ENCODE results near the gene ZNF710. TPM values are rescaled to one million over a fixed set of nuclear protein-coding genes. Genes with fewer than 3 reads are reported as not detected.

ZNF710 gene
- polyA plus RNA-seq, 1 experiment: 2.0 TPM

- Histone ChIP-seq H3K36me3 (ENCODE audit: control insufficient read depth, insufficient read depth, low read length) (no peaks in the 10 kb centered on the region), H3K4me3 (ENCODE audit: low read depth, low read length) (no peak overlapping the region), H3K27me3 (ENCODE audit: control insufficient read depth, insufficient read depth, low read length) (no peaks in the 10 kb centered on the region)
- CTCF ChIA-PET: interaction anchor here (0.7 kb wide), 1 partner anchor 41 kb away, joined by 3 read pairs; no protein-coding TSS in a partner anchor
- no peak for DNase-seq (ENCODE audit: low read depth)
- no peak for TF ChIP-seq CTCF (IDR thresholded peaks at IDR 0.05; ENCODE audit: insufficient read depth, low read depth, low read length)
- POLR2A ChIA-PET: no interaction called here
These were observed 29.3 kb downstream of the ZNF710 start for GRCh38 chr15:90030376-90030775.

GRCh38 chr15:90031231-90031791 is 30.2 kb downstream of the ZNF710 start:
- TF ChIP-seq CTCF (IDR thresholded peaks at IDR 0.05; ENCODE audit: insufficient read depth, low read depth, low read length): no peak
- Histone ChIP-seq H3K36me3 (ENCODE audit: control insufficient read depth, insufficient read depth, low read length) (no peaks in the 10 kb centered on the region), H3K4me3 (ENCODE audit: low read depth, low read length) (no peak overlapping the region), H3K27me3 (ENCODE audit: control insufficient read depth, insufficient read depth, low read length) (no peaks in the 10 kb centered on the region)
- no peak for DNase-seq (ENCODE audit: low read depth)
- POLR2A ChIA-PET: no interaction called here
- CTCF ChIA-PET: interaction anchor here (0.6 to 0.8 kb wide), 2 partner anchors 15 to 177 kb away, joined by 3 read pairs; no protein-coding TSS in a partner anchor

- DNase-seq (ENCODE audit: low read depth): no peak
- CTCF ChIA-PET: interaction anchor here (0.9 to 1.3 kb wide), 3 partner anchors 20 to 110 kb away, joined by 3 read pairs; no protein-coding TSS in a partner anchor
- Histone ChIP-seq H3K36me3 (ENCODE audit: control insufficient read depth, insufficient read depth, low read length) (no peaks in the 10 kb centered on the region), H3K4me3 (ENCODE audit: low read depth, low read length) (no peak overlapping the region), H3K27me3 (ENCODE audit: control insufficient read depth, insufficient read depth, low read length) (no peaks in the 10 kb centered on the region)
- TF ChIP-seq CTCF (IDR thresholded peaks at IDR 0.05; ENCODE audit: insufficient read depth, low read depth, low read length): no peak
- POLR2A ChIA-PET: no interaction called here
These were observed 31.9 kb downstream of the ZNF710 start for GRCh38 chr15:90033006-90033405.

GRCh38 chr15:90033448-90033847 is 32.3 kb downstream of the ZNF710 start:
- Histone ChIP-seq H3K36me3 (ENCODE audit: control insufficient read depth, insufficient read depth, low read length) (no peaks in the 10 kb centered on the region), H3K27me3 (ENCODE audit: control insufficient read depth, insufficient read depth, low read length) (no peaks in the 10 kb centered on the region), H3K4me3 (ENCODE audit: low read depth, low read length) (no peak overlapping the region)
- ChIA-PET CTCF (interaction anchor here (0.9 to 1.3 kb wide), 3 partner anchors 20 to 110 kb away, joined by 3 read pairs; no protein-coding TSS in a partner anchor), POLR2A (no interaction called here)
- no peak for DNase-seq (ENCODE audit: low read depth)
- TF ChIP-seq CTCF (IDR thresholded peaks at IDR 0.05; ENCODE audit: insufficient read depth, low read depth, low read length): no peak

- no peak for DNase-seq (ENCODE audit: low read depth)
- POLR2A ChIA-PET: no interaction called here
- H3K4me3 ChIP-seq (ENCODE audit: low read depth, low read length): no peak overlapping the region
- no peaks in the 10 kb centered on the region for H3K27me3 ChIP-seq (ENCODE audit: control insufficient read depth, insufficient read depth, low read length)
- no peak for TF ChIP-seq CTCF (IDR thresholded peaks at IDR 0.05; ENCODE audit: insufficient read depth, low read depth, low read length)
- H3K36me3 ChIP-seq (ENCODE audit: control insufficient read depth, insufficient read depth, low read length): no peaks in the 10 kb centered on the region
- CTCF ChIA-PET: interaction anchor here (1.3 kb wide), 1 partner anchor 36 kb away, joined by 3 read pairs; no protein-coding TSS in a partner anchor
These were observed 34.1 kb downstream of the ZNF710 start for GRCh38 chr15:90035095-90035839.

Measured in BJ (cell line).